Right cardiac atrium (tissue), 5 donors: ENCODE results near the gene SIAH1. TPM values are rescaled to one million over a fixed set of nuclear protein-coding genes. Genes with fewer than 3 reads are reported as not detected.
"Not testable (repeated sequence)": the region's sequence is repeated elsewhere in the genome, so short reads cannot be mapped to it uniquely, and the experiment has no call there.

Experiments used
- ATAC-seq, 2 donors: fragments of 200-7000 bp; cut with Tn5 transposase; one replicate each; pipeline versions ENCODE4 v1.8.0 to v1.9.1; 2020; ENCODE audit warnings: moderate library complexity in 2 of 2, mild to moderate bottlenecking in 1 of 2
- DNase-seq, 3 donors: peaks; one replicate each; pipeline ENCODE4 v3.0.0-alpha.2; 2020
- H3K27ac ChIP-seq: one replicate; pipeline ENCODE4 v1.5.1; 2013; ENCODE audit warnings: mild to moderate bottlenecking, low read length, control low read depth, moderate library complexity
- H3K27me3 ChIP-seq: one replicate; pipeline ENCODE4 v1.6.1; 2013; ENCODE audit not compliant: control insufficient read depth, insufficient read depth
- H3K4me1 ChIP-seq: one replicate; pipeline ENCODE4 v1.6.1; 2013; ENCODE audit warnings: low read length; ENCODE audit not compliant: control insufficient read depth, insufficient read depth
- H3K4me3 ChIP-seq: one replicate; pipeline ENCODE4 v1.5.1; 2013; ENCODE audit warnings: low read length, control low read depth
- H3K9me3 ChIP-seq: one replicate; pipeline ENCODE4 v1.6.1; 2013; ENCODE audit warnings: low read length; ENCODE audit not compliant: control insufficient read depth
- WGBS: extraction: QIAGEN DNeasy Blood & Tissue Kit; methylation state at CpG from one replicate; pipeline ENCODE4 v1.1.7; 2013; 5-methylcytosine and 5-hydroxymethylcytosine counted together
- intact Hi-C, 4 donors: fragments of 100-400 bp; cut with DNase I; formaldehyde crosslinking; loops; one replicate each; pipeline versions ENCODE4 v1.11.0 to v1.14.0; 2022 to 2023
- polyA plus RNA-seq: library from polyadenylated mRNA; stranded (reverse); fragments of 200-250 nt; gene quantifications from one replicate; pipeline ENCODE4 v1.2.3, GENCODE V29; 2013
- total RNA-seq, 4 donors: library from RNA; stranded (reverse); fragmentation: NEBNext Ultra II Directional; extraction: Animal tissue kit (Norgen Biotek cat#: 25700); gene quantifications; one replicate each; pipeline ENCODE4 v1.2.1, GENCODE V29; 2021
- donor health status: healthy with polysubstance abuse.
- donor health status: DM: no; HTN: yes; CAD: no.
- donor health status: DM: no; HTN: no; CAD: no.
- donor health status: DM: no; HTN: yes; CAD: no; lungs with severe emphysema.
- donor health status: DM: yes; HTN: yes; CAD: no.

The SIAH1 gene
- total and polyA plus RNA-seq, 5 donors, result 14.4 to 17.9 (median 14.7) TPM

- Histone ChIP-seq H3K27ac (no peak overlapping the region), H3K4me3 (no peak overlapping the region), H3K4me1 (peaks cover 2% of the 10 kb centered on the region), H3K27me3 (no peaks in the 10 kb centered on the region), H3K9me3 (no peaks in the 10 kb centered on the region)
- intact Hi-C loops, result no loop called here
- ATAC-seq, result no peak
- 69% methylated on average over 4 of the region's 4 CpGs for WGBS
- DNase-seq, result no peak
These were observed 56.1 kb downstream of the SIAH1 start for GRCh38 chr16:48329138-48329537.

GRCh38 chr16:48326915-48327314 lies 58.3 kb downstream of the SIAH1 start:
- WGBS, result 56% methylated on average over 4 of the region's 4 CpGs
- Histone ChIP-seq H3K27me3 (no peaks in the 10 kb centered on the region), H3K9me3 (no peaks in the 10 kb centered on the region), H3K27ac (no peak overlapping the region), H3K4me3 (no peak overlapping the region), H3K4me1 (peaks cover 2% of the 10 kb centered on the region)
- no peak for ATAC-seq
- DNase-seq, result no peak
- intact Hi-C loops, result no loop called here

GRCh38 chr16:48323783-48324775 lies 61.1 kb downstream of the SIAH1 start:
- Histone ChIP-seq H3K9me3 (no peaks in the 10 kb centered on the region), H3K27me3 (no peaks in the 10 kb centered on the region), H3K27ac (no peak overlapping the region), H3K4me1 (peaks cover 4% of the 10 kb centered on the region), H3K4me3 (no peak overlapping the region)
- intact Hi-C loops, result no loop called here
- 78% methylated on average over 7 of the region's 7 CpGs for WGBS
- DNase-seq (no peak), ATAC-seq (no peak)

- no peak overlapping the region for H3K4me3 ChIP-seq
- no peak for ATAC-seq
These were observed 63.7 kb downstream of the SIAH1 start for GRCh38 chr16:48321317-48322036.

GRCh38 chr16:48318630-48319029 lies 66.6 kb downstream of the SIAH1 start:
- peaks cover 6% of the 10 kb centered on the region for H3K4me1 ChIP-seq
- H3K4me3 ChIP-seq, result no peak overlapping the region
- peak overlapping the region; percentile 77 for H3K27ac ChIP-seq
- ATAC-seq, result peak; percentile 85
- H3K27me3 ChIP-seq, result no peaks in the 10 kb centered on the region
- 36% methylated on average over 4 of the region's 4 CpGs for WGBS
- no peak for DNase-seq
- intact Hi-C loops, result no loop called here
- H3K9me3 ChIP-seq, result no peaks in the 10 kb centered on the region

More at GRCh38 chr16:48321317-48322036, 63.7 kb downstream of the SIAH1 start:
- Histone ChIP-seq H3K27me3 (no peaks in the 10 kb centered on the region), H3K4me1 (peaks cover 6% of the 10 kb centered on the region), H3K27ac (no peak overlapping the region), H3K9me3 (no peaks in the 10 kb centered on the region)
- intact Hi-C loops, result no loop called here
- WGBS, result 85% methylated on average over 2 of the region's 2 CpGs
- no peak for DNase-seq

- ATAC-seq (no peak), DNase-seq (no peak)
- intact Hi-C loops, result no loop called here
- peak overlapping the region; percentile 19 for H3K27ac ChIP-seq
- peaks cover 6% of the 10 kb centered on the region for H3K4me1 ChIP-seq
- H3K9me3 ChIP-seq, result no peaks in the 10 kb centered on the region
- H3K4me3 ChIP-seq, result no peak overlapping the region
- H3K27me3 ChIP-seq, result no peaks in the 10 kb centered on the region
- 50% methylated on average over 2 of the region's 2 CpGs for WGBS
These were observed 67.4 kb downstream of the SIAH1 start for GRCh38 chr16:48317614-48318315.

GRCh38 chr16:48317026-48317425 lies 68.2 kb downstream of the SIAH1 start:
- H3K4me1 ChIP-seq, result peaks cover 6% of the 10 kb centered on the region
- H3K27me3 ChIP-seq, result no peaks in the 10 kb centered on the region
- ATAC-seq (no peak), DNase-seq (no peak)
- no peak overlapping the region for H3K27ac ChIP-seq
- H3K4me3 ChIP-seq, result no peak overlapping the region
- WGBS, result 79% methylated on average over 1 of the region's 1 CpG
- intact Hi-C loops, result no loop called here
- H3K9me3 ChIP-seq, result no peaks in the 10 kb centered on the region

- H3K4me3 ChIP-seq, H3K27ac ChIP-seq, DNase-seq, intact Hi-C loops, H3K9me3 ChIP-seq, ATAC-seq, H3K4me1 ChIP-seq, H3K27me3 ChIP-seq: not testable (repeated sequence)
- over 99% methylated on average over 3 of the region's 3 CpGs for WGBS
These were observed 71.3 kb downstream of the SIAH1 start for GRCh38 chr16:48313905-48314304.

GRCh38 chr16:48310908-48311641 lies 74.1 kb downstream of the SIAH1 start:
- intact Hi-C loops, result no loop called here
- WGBS, result over 99% methylated on average over 4 of the region's 4 CpGs
- peaks cover 2% of the 10 kb centered on the region for H3K9me3 ChIP-seq
- H3K27ac ChIP-seq, result no peak overlapping the region
- H3K4me1 ChIP-seq, result no peaks in the 10 kb centered on the region
- H3K4me3 ChIP-seq, result no peak overlapping the region
- ATAC-seq (no peak), DNase-seq (no peak)
- no peaks in the 10 kb centered on the region for H3K27me3 ChIP-seq
